GM18517 (cell line): ENCODE measurements around the gene MAB21L4.

Source experiments
- ATAC-seq: cut with Tn5 transposase; IDR thresholded peaks from one replicate; pipeline ENCODE4 v1.9.1; 2021; ENCODE audit warnings: mild to moderate bottlenecking, moderate library complexity; ENCODE audit not compliant: unreplicated experiment

MAB21L4 gene

GRCh38 chr2:240898108-240898730, 2.3 kb upstream of the MAB21L4 start:
- no peak for ATAC-seq

GRCh38 chr2:240896871-240897692, 1.1 kb upstream of the MAB21L4 start:
- ATAC-seq = no peak

- no peak for ATAC-seq
Observed at GRCh38 chr2:240896394-240896793, 438 bp upstream of the MAB21L4 start.

- ATAC-seq = no peak
Observed at GRCh38 chr2:240894836-240895558, 959 bp downstream of the MAB21L4 start.

GRCh38 chr2:240894006-240894405, 1.9 kb downstream of the MAB21L4 start:
- ATAC-seq = no peak

GRCh38 chr2:240893363-240893844, 2.6 kb downstream of the MAB21L4 start:
- no peak for ATAC-seq

- no peak for ATAC-seq
Observed at GRCh38 chr2:240892925-240893324, 3.0 kb downstream of the MAB21L4 start.

GRCh38 chr2:240892356-240892755, 3.6 kb downstream of the MAB21L4 start:
- no peak for ATAC-seq

- no peak for ATAC-seq
Observed at GRCh38 chr2:240891492-240892340, 4.2 kb downstream of the MAB21L4 start.

- no peak for ATAC-seq
Observed at GRCh38 chr2:240890691-240891090, 5.3 kb downstream of the MAB21L4 start.

- ATAC-seq = no peak
Observed at GRCh38 chr2:240889601-240890560, 6.1 kb downstream of the MAB21L4 start.

- ATAC-seq = no peak
Observed at GRCh38 chr2:240888890-240889573, 6.9 kb downstream of the MAB21L4 start.

- ATAC-seq = no peak
Observed at GRCh38 chr2:240888130-240888889, 7.6 kb downstream of the MAB21L4 start.

- ATAC-seq = no peak
Observed at GRCh38 chr2:240887631-240888030, 8.3 kb downstream of the MAB21L4 start.

GRCh38 chr2:240886678-240887609, 9.0 kb downstream of the MAB21L4 start:
- ATAC-seq = no peak

- ATAC-seq = no peak
Observed at GRCh38 chr2:240886023-240886565, 9.9 kb downstream of the MAB21L4 start.

- no peak for ATAC-seq
Observed at GRCh38 chr2:240885566-240885965, 10.4 kb downstream of the MAB21L4 start.
